Measurements from ENCODE around the gene CHRNA9. TPM values are rescaled to one million over a fixed set of nuclear protein-coding genes. Genes with fewer than 3 reads are reported as not detected.

Gene CHRNA9
- total and polyA plus RNA-seq, 2 experiments from 2014 or later = 0.58 to 5.7 TPM

DNA sequence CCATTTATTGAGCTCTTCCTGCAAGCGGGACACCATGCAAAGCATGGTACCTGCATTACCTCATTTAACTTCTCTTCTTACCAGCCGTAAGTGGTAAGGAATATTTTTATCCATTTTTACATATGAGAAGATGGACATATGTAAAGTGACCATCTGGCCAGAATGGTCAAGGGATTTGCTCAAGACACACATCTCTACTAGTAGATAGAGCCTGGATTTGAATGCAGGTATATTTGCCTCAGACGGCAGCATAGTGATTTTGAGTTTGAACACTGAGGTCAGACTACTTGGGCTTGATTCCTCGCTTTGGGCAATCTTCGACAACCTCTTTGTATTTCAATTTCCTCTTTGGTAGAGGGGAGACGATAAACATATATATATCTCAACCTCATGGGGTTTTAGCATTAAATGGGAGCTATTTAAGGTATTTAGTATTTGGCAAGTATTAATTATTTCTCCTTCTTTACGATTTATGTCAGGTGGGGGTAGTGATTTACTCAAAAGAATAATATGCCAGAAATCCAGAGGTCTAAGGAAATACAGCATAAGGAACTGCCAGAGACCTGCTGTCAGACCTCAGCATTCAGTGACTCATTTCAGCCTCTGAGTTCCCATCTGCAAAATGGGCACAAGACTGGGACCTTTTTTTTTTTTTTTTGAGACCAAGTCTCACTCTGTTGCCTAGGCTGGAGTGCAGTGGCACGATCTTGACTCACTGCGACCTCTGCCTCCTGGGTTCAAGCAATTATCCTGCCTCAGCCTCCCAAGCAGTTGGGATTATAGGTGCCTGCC lies 34.6 kb upstream of the CHRNA9 start (continued):
- TF ChIP-seq, protein P1, sequence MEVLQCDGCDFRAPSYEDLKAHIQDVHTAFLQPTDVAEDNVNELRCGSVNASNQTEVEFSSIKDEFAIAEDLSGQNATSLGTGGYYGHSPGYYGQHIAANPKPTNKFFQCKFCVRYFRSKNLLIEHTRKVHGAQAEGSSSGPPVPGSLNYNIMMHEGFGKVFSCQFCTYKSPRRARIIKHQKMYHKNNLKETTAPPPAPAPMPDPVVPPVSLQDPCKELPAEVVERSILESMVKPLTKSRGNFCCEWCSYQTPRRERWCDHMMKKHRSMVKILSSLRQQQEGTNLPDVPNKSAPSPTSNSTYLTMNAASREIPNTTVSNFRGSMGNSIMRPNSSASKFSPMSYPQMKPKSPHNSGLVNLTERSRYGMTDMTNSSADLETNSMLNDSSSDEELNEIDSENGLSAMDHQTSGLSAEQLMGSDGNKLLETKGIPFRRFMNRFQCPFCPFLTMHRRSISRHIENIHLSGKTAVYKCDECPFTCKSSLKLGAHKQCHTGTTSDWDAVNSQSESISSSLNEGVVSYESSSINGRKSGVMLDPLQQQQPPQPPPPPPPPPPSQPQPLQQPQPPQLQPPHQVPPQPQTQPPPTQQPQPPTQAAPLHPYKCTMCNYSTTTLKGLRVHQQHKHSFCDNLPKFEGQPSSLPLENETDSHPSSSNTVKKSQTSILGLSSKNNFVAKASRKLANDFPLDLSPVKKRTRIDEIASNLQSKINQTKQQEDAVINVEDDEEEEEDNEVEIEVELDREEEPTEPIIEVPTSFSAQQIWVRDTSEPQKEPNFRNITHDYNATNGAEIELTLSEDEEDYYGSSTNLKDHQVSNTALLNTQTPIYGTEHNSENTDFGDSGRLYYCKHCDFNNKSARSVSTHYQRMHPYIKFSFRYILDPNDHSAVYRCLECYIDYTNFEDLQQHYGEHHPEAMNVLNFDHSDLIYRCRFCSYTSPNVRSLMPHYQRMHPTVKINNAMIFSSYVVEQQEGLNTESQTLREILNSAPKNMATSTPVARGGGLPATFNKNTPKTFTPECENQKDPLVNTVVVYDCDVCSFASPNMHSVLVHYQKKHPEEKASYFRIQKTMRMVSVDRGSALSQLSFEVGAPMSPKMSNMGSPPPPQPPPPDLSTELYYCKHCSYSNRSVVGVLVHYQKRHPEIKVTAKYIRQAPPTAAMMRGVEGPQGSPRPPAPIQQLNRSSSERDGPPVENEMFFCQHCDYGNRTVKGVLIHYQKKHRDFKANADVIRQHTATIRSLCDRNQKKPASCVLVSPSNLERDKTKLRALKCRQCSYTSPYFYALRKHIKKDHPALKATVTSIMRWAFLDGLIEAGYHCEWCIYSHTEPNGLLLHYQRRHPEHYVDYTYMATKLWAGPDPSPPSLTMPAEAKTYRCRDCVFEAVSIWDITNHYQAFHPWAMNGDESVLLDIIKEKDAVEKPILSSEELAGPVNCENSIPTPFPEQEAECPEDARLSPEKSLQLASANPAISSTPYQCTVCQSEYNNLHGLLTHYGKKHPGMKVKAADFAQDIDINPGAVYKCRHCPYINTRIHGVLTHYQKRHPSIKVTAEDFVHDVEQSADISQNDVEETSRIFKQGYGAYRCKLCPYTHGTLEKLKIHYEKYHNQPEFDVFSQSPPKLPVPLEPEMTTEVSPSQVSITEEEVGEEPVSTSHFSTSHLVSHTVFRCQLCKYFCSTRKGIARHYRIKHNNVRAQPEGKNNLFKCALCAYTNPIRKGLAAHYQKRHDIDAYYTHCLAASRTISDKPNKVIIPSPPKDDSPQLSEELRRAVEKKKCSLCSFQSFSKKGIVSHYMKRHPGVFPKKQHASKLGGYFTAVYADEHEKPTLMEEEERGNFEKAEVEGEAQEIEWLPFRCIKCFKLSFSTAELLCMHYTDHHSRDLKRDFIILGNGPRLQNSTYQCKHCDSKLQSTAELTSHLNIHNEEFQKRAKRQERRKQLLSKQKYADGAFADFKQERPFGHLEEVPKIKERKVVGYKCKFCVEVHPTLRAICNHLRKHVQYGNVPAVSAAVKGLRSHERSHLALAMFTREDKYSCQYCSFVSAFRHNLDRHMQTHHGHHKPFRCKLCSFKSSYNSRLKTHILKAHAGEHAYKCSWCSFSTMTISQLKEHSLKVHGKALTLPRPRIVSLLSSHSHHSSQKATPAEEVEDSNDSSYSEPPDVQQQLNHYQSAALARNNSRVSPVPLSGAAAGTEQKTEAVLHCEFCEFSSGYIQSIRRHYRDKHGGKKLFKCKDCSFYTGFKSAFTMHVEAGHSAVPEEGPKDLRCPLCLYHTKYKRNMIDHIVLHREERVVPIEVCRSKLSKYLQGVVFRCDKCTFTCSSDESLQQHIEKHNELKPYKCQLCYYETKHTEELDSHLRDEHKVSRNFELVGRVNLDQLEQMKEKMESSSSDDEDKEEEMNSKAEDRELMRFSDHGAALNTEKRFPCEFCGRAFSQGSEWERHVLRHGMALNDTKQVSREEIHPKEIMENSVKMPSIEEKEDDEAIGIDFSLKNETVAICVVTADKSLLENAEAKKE (CRISPR knock-in tag; IDR thresholded peaks at IDR 0.05) = no peak
- TF ChIP-seq JUNB (IDR thresholded peaks at IDR 0.05; ENCODE audit: unreplicated experiment) (no peak), STAT1 (IDR thresholded peaks at IDR 0.05; ENCODE audit: unreplicated experiment) (no peak)
- TF ChIP-seq, protein P2, sequence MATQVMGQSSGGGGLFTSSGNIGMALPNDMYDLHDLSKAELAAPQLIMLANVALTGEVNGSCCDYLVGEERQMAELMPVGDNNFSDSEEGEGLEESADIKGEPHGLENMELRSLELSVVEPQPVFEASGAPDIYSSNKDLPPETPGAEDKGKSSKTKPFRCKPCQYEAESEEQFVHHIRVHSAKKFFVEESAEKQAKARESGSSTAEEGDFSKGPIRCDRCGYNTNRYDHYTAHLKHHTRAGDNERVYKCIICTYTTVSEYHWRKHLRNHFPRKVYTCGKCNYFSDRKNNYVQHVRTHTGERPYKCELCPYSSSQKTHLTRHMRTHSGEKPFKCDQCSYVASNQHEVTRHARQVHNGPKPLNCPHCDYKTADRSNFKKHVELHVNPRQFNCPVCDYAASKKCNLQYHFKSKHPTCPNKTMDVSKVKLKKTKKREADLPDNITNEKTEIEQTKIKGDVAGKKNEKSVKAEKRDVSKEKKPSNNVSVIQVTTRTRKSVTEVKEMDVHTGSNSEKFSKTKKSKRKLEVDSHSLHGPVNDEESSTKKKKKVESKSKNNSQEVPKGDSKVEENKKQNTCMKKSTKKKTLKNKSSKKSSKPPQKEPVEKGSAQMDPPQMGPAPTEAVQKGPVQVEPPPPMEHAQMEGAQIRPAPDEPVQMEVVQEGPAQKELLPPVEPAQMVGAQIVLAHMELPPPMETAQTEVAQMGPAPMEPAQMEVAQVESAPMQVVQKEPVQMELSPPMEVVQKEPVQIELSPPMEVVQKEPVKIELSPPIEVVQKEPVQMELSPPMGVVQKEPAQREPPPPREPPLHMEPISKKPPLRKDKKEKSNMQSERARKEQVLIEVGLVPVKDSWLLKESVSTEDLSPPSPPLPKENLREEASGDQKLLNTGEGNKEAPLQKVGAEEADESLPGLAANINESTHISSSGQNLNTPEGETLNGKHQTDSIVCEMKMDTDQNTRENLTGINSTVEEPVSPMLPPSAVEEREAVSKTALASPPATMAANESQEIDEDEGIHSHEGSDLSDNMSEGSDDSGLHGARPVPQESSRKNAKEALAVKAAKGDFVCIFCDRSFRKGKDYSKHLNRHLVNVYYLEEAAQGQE (IDR thresholded peaks at IDR 0.05; ENCODE audit: unreplicated experiment) = no peak

- H3K79me2 ChIP-seq (replicated peaks; ENCODE audit: insufficient read depth) = no peaks in the 10 kb centered on the region
- H3K27me3 ChIP-seq (ENCODE audit: insufficient read depth) = no peaks in the 10 kb centered on the region
- H3K9me3 Mint-ChIP-seq = peaks cover 12% of the 10 kb centered on the region
- H2AFZ ChIP-seq = no peak overlapping the region; the same call in 1 of the 2 replicates
- peaks cover 4% of the 10 kb centered on the region; the same call in 1 of the 2 replicates for H3K9me2 ChIP-seq (ENCODE audit: insufficient read depth)
- peaks cover 7% of the 10 kb centered on the region for H3K4me1 Mint-ChIP-seq
- DNase-seq (ENCODE audit: low spot score) (no peak), ATAC-seq (no peak)
- peaks cover 6% of the 10 kb centered on the region for H3K27me3 Mint-ChIP-seq (ENCODE audit: insufficient read depth, low read depth, poor library complexity)
- no peaks in the 10 kb centered on the region for H3K36me3 ChIP-seq (ENCODE audit: insufficient read depth)
- no peaks in the 10 kb centered on the region for H4K20me1 ChIP-seq (replicated peaks; ENCODE audit: insufficient read depth)
- no peaks in the 10 kb centered on the region for H3F3A ChIP-seq (replicated peaks; ENCODE audit: low read depth)
- no peak overlapping the region for H3K4me3 Mint-ChIP-seq
- no peak overlapping the region for H3K4me2 ChIP-seq
- H3K36me3 Mint-ChIP-seq (ENCODE audit: low read depth) = peaks cover 13% of the 10 kb centered on the region
- H3K4me1 ChIP-seq (ENCODE audit: insufficient read depth) = peaks cover 9% of the 10 kb centered on the region
- no peak overlapping the region for H3K4me3 ChIP-seq
- H3K27ac ChIP-seq (ENCODE audit: low read depth) = no peak overlapping the region
- H3K27ac Mint-ChIP-seq = no peak overlapping the region
- TF ChIP-seq, protein P2 (IDR thresholded peaks at IDR 0.05; ENCODE audit: unreplicated experiment) = no peak
- TF ChIP-seq POLR2AphosphoS5 (IDR thresholded peaks at IDR 0.05; ENCODE audit: low read depth) (no peak), EZH2 (IDR thresholded peaks at IDR 0.05; ENCODE audit: low read depth, unreplicated experiment) (no peak), ZNF331 (CRISPR knock-in tag; IDR thresholded peaks at IDR 0.05; ENCODE audit: low read depth) (no peak), JUNB (IDR thresholded peaks at IDR 0.05; ENCODE audit: unreplicated experiment) (no peak), EZH2phosphoT487 (IDR thresholded peaks at IDR 0.05; ENCODE audit: unreplicated experiment) (no peak)
These were observed 33.5 kb upstream of the CHRNA9 start for GRCh38 chr4:40301603-40302002.
